ENCODE measurements around the gene SFN. TPM values are rescaled to one million over a fixed set of nuclear protein-coding genes. Genes with fewer than 3 reads are reported as not detected.

The SFN gene
- total and polyA plus RNA-seq, 8 donors, result 0.49 to 192 (median 0.73) TPM

DNA sequence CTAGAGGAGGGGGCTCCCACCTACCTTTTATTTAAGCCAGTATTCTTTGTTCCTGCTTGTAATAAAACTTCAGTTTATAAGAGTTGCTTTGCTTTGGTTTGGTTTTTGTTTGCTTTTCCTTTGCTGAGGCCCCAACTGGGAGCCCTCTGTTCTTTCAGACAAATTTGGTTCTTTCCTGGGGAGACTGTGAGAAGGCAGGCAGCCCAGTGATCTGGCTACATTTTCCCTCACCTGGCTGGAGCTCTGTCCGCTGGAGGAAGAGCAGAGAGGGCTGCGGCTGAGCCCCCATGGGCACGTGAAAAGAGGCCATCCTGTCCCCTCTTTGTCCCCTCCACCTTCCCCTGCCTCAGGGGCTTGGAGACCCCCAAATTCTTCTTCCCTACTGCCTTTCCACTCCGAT lies 7.3 kb upstream of the SFN start:
- Histone ChIP-seq H3K4me1 (peaks cover 0 to 5% of the 10 kb centered on the region in 2 donors), H3K27ac (no peak overlapping the region), H3K27me3 (no peaks in the 10 kb centered on the region), H3K4me3 (no peak overlapping the region), H3K9me3 (no peaks in the 10 kb centered on the region), H3K36me3 (peaks cover 0 to 67% of the 10 kb centered on the region in 2 donors)
- DNase-seq (no peak), ATAC-seq (no peak)
- TF ChIP-seq, protein P1, sequence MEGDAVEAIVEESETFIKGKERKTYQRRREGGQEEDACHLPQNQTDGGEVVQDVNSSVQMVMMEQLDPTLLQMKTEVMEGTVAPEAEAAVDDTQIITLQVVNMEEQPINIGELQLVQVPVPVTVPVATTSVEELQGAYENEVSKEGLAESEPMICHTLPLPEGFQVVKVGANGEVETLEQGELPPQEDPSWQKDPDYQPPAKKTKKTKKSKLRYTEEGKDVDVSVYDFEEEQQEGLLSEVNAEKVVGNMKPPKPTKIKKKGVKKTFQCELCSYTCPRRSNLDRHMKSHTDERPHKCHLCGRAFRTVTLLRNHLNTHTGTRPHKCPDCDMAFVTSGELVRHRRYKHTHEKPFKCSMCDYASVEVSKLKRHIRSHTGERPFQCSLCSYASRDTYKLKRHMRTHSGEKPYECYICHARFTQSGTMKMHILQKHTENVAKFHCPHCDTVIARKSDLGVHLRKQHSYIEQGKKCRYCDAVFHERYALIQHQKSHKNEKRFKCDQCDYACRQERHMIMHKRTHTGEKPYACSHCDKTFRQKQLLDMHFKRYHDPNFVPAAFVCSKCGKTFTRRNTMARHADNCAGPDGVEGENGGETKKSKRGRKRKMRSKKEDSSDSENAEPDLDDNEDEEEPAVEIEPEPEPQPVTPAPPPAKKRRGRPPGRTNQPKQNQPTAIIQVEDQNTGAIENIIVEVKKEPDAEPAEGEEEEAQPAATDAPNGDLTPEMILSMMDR (IDR thresholded peaks at IDR 0.05), result no peak
- intact Hi-C loops (cut with DNase I), result no loop called here

- no peak for ATAC-seq
- Histone ChIP-seq H3K4me3 (no peak overlapping the region), H3K36me3 (peaks cover 0 to 62% of the 10 kb centered on the region in 2 donors), H3K4me1 (peaks cover 0 to 6% of the 10 kb centered on the region in 2 donors), H3K27ac (no peak overlapping the region), H3K27me3 (no peaks in the 10 kb centered on the region), H3K9me3 (no peaks in the 10 kb centered on the region)
- DNase-seq, result no peak
- TF ChIP-seq, protein P1 (IDR thresholded peaks at IDR 0.05), result no peak
- intact Hi-C loops (cut with DNase I), result no loop called here
These were observed 6.8 kb upstream of the SFN start for GRCh38 chr1:26856181-26856580.

DNA sequence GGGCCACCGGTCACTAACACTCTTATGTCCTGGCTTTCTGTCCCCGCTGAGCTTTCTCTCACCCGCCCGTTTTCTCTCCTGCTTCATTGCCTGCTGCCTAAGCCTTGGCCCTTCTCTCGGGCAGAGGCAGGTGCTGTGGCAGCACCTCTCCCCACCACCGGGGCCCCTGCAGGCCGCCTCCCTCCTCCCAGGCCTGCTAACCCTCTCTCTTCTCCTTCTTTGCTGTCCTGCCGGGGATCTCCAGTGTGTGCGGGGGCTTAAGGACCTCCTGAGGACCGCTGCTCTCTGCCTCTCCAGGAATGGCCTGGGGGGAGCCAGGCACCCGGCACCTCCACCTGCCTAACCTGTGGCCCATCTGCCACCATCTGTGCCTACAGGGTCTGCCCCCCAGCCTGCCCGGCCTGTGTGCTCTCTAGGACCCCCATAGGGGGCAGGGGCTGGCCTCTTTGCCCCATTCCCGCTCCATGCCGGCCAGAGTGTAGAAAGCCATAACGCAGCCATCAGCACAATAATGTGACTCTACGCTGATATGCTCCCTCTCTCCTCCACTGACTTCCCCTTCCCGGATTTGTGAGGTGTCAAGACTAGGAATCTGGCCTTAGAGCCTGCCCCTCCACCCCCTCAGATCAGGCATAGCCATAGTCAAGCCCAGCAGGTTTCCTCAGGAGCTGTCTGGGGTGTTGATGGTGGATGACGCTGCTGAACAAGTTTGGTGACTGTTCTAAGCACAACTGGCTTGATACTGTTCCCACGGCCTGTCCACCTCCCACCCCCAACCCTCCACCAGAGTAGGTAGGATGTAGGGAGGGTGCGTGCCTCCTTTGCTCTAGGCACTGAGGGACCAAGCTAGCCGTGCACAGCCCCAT lies 6.1 kb upstream of the SFN start:
- ATAC-seq, result no peak
- DNase-seq, result no peak
- Histone ChIP-seq H3K4me1 (peaks cover 0 to 10% of the 10 kb centered on the region in 2 donors), H3K9me3 (no peaks in the 10 kb centered on the region), H3K27me3 (no peaks in the 10 kb centered on the region), H3K4me3 (no peak overlapping the region), H3K36me3 (peaks cover 0 to 55% of the 10 kb centered on the region in 2 donors), H3K27ac (no peak overlapping the region)
- intact Hi-C loops (cut with DNase I), result no loop called here
- TF ChIP-seq, protein P1 (IDR thresholded peaks at IDR 0.05), result no peak

- ATAC-seq (no peak), DNase-seq (no peak)
- Histone ChIP-seq H3K4me1 (peaks cover 0 to 10% of the 10 kb centered on the region in 2 donors), H3K27ac (no peak overlapping the region), H3K27me3 (no peaks in the 10 kb centered on the region), H3K9me3 (no peaks in the 10 kb centered on the region), H3K4me3 (no peak overlapping the region), H3K36me3 (peaks cover 0 to 48% of the 10 kb centered on the region in 2 donors)
- TF ChIP-seq, protein P1 (IDR thresholded peaks at IDR 0.05), result no peak
- intact Hi-C loops (cut with DNase I), result no loop called here
These were observed 5.4 kb upstream of the SFN start for GRCh38 chr1:26857473-26858060.

- H3K27ac ChIP-seq, result no peak overlapping the region
- intact Hi-C loops (cut with DNase I), result no loop called here
- TF ChIP-seq, protein P1 (IDR thresholded peaks at IDR 0.05), result no peak
- peaks cover 0 to 9% of the 10 kb centered on the region in 2 donors for H3K4me1 ChIP-seq
- no peaks in the 10 kb centered on the region for H3K27me3 ChIP-seq
- peaks cover 0 to 42% of the 10 kb centered on the region in 2 donors for H3K36me3 ChIP-seq
- DNase-seq (no peak), ATAC-seq (no peak)
- no peaks in the 10 kb centered on the region for H3K9me3 ChIP-seq
- no peak overlapping the region for H3K4me3 ChIP-seq
These were observed 4.8 kb upstream of the SFN start for GRCh38 chr1:26858160-26858559.

Measured in left lung (tissue), 10 donors.